GM23338 (cell line): Measurements from ENCODE around the gene DHRSX.

Experiments used
- CTCF ChIP-seq, 2 experiments: fragments of 200-600 bp in 1 of 2; sonication (generic) in 1 of 2; conservative IDR thresholded peaks; 2 replicates each; pipeline versions ENCODE4 v1.5.1 to v1.6.1; 2016 to 2017; ENCODE audit warnings: antibody characterized with exemption in 2 of 2, low read depth in 2 of 2, mild to moderate bottlenecking in 2 of 2, moderate library complexity in 1 of 2
- POLR2AphosphoS5 ChIP-seq: IDR thresholded peaks from 2 replicates; pipeline ENCODE4 v1.6.1; 2016; ENCODE audit warnings: antibody characterized with exemption, low read depth
- REST ChIP-seq: IDR thresholded peaks from one replicate; pipeline ENCODE4 v1.6.1; 2018; ENCODE audit warnings: antibody characterized with exemption; ENCODE audit not compliant: unreplicated experiment

- TF ChIP-seq CTCF (conservative IDR thresholded peaks at IDR 0.05; ENCODE audit: low read depth in 2 of 2), result no peak
- no peak for TF ChIP-seq POLR2AphosphoS5
- TF ChIP-seq REST, result no peak
Measured at GRCh38 chrX:2226906-2227656, 273.7 kb downstream of the DHRSX start.
